ENCODE data around the gene WIZ.

GRCh38 chr19:15475611-15476010 lies 25.9 kb upstream of the WIZ start:
- TF ChIP-seq POLR2A (IDR thresholded peaks at IDR 0.05) (no peak), CTCF (IDR thresholded peaks at IDR 0.05) (no peak), POLR2AphosphoS5 (IDR thresholded peaks at IDR 0.05) (no peak), EP300 (IDR thresholded peaks at IDR 0.05) (no peak)

Data from suprapubic skin (tissue), 4 donors.